NB4 (cell line): Measurements from ENCODE around the gene PDCD4.

Source experiments
- MYC ChIP-seq: IDR thresholded peaks from 2 replicates; pipeline ENCODE4 v1.6.1; 2011; ENCODE audit warnings: low read depth, low read length
- TF ChIP-seq, protein P1 (sequence below): IDR thresholded peaks from one replicate; pipeline ENCODE4 v1.5.1; 2012; ENCODE audit warnings: low read depth, low read length

DNA sequence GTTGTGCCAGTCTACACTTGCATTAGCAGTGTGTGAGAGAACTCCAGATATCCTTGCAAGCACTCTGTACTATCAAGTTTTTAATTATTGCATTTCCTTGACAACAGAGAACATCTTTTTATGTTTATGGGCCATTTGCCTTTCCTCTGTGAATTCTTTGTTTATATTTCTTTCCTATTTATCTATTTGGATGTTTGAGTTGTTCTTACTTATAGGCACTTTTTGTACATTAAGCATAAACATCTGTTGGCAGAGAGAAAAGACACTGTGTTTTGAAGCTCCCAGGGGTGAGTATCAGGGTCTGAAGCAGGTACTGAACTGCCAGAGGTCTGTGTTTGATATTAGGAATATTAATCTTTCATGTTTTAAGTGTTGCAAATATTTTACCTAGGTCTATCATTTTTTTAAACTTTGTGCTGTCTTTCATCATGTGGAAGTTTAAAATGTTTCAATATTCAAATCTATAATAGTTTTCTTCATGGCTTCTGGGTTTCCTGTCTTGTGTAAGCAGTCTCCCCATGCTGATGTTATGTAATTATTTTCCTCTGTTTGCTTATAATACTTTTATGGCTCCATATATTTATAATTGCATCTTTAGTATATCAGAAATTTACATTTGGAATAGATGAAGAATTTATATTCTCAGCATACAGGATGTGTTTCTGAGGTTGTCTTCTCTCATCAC lies 17.7 kb upstream of the PDCD4 start:
- TF ChIP-seq, protein P1, sequence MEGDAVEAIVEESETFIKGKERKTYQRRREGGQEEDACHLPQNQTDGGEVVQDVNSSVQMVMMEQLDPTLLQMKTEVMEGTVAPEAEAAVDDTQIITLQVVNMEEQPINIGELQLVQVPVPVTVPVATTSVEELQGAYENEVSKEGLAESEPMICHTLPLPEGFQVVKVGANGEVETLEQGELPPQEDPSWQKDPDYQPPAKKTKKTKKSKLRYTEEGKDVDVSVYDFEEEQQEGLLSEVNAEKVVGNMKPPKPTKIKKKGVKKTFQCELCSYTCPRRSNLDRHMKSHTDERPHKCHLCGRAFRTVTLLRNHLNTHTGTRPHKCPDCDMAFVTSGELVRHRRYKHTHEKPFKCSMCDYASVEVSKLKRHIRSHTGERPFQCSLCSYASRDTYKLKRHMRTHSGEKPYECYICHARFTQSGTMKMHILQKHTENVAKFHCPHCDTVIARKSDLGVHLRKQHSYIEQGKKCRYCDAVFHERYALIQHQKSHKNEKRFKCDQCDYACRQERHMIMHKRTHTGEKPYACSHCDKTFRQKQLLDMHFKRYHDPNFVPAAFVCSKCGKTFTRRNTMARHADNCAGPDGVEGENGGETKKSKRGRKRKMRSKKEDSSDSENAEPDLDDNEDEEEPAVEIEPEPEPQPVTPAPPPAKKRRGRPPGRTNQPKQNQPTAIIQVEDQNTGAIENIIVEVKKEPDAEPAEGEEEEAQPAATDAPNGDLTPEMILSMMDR: no peak
- no peak for TF ChIP-seq MYC
